Chondrocyte (in vitro differentiated cells): ENCODE measurements around the gene TRIM54. TPM values are rescaled to one million over a fixed set of nuclear protein-coding genes. Genes with fewer than 3 reads are reported as not detected.

Source experiments
- DNase-seq: peaks from one replicate; pipeline ENCODE4 v3.0.0; 2021; ENCODE audit warnings: mixed read lengths, low spot score
- H3K27ac Mint-ChIP-seq: one replicate; pipeline ENCODE4 v1.8.0; 2021; ENCODE audit warnings: mild to moderate bottlenecking, moderate library complexity, mixed read lengths; ENCODE audit not compliant: unreplicated experiment
- H3K27me3 Mint-ChIP-seq: 2 replicates; pipeline ENCODE4 v1.8.0; 2021; ENCODE audit warnings: low read depth, mixed read lengths
- H3K36me3 Mint-ChIP-seq: 2 replicates; pipeline ENCODE4 v1.8.0; 2021; ENCODE audit warnings: low read depth, mixed read lengths
- H3K4me1 Mint-ChIP-seq: 2 replicates; pipeline ENCODE4 v1.8.0; 2021; ENCODE audit warnings: low read depth, mild to moderate bottlenecking, mixed read lengths
- H3K4me3 Mint-ChIP-seq: one replicate; pipeline ENCODE4 v1.8.0; 2021; ENCODE audit warnings: mild to moderate bottlenecking, moderate library complexity, mixed read lengths; ENCODE audit not compliant: unreplicated experiment
- H3K9me3 Mint-ChIP-seq: 2 replicates; pipeline ENCODE4 v1.8.0; 2021; ENCODE audit warnings: low read depth, mixed read lengths
- CTCF ChIP-seq: fragments of 200-600 bp; sonication (generic); IDR thresholded peaks from 2 replicates; pipeline ENCODE4 v1.5.0; 2021; ENCODE audit warnings: antibody characterized with exemption, mild to moderate bottlenecking, moderate library complexity
- long read RNA-seq: library from polyadenylated mRNA; stranded (forward); transcript quantifications from one replicate; pipeline ENCODE4 v2.0.0, GENCODE V29; 2021
- total RNA-seq: library from RNA; stranded (reverse); gene quantifications from 3 replicates; pipeline ENCODE4 v1.2.1, GENCODE V29; 2021

Gene TRIM54
- not detected in 3 replicates for total RNA-seq
- long read RNA-seq = 0 reads

DNA sequence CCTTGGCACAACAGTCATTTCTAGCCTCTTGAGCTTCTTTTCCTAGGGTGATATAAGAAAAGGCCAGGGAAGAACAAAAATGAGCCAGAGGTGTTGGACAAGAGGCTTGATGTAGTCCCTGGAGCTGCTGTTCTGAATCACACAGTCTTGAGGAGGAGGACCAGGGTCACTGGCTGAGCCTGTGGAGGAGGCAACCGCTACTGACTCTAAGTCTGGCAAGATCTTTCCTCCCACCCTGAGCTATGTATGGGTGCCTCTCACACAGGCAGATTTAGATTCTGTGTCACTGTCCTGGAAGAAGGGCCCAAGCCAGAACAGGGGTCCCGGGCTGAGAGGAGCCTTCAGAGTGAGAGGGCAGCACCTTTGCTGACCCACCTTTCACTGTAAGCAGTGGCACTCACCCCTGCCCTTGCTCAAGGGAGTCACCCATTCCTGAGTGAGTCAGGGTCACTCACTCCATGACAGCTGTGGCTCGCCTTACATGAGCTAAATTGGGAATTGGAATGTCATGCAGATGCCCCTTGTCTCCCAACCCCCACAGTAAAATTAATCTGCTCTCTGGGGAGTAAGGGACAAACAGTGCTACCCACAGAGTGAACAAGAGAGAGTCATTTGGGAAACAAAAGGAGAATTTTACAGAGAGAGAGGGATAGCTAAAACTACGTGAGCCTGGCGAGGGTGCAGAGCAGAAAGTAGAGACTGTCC lies at the start of gene TRIM54:
Gene TRIM54, plus strand, starts transcription at position 575 of the 705 bp plus-strand sequence. CDS start 303 bp downstream, outside the sequence.
- no peak for TF ChIP-seq CTCF
- Mint-ChIP-seq H3K27ac (no peak within 1 kb of the TSS), H3K27me3 (peaks cover 32% of the 10 kb centered on the region), H3K4me1 (peaks cover 28% of the 10 kb centered on the region), H3K9me3 (no peaks in the 10 kb centered on the region), H3K36me3 (no peaks in the 10 kb centered on the region), H3K4me3 (no peak within 1 kb of the TSS)
- no peak for DNase-seq

DNA sequence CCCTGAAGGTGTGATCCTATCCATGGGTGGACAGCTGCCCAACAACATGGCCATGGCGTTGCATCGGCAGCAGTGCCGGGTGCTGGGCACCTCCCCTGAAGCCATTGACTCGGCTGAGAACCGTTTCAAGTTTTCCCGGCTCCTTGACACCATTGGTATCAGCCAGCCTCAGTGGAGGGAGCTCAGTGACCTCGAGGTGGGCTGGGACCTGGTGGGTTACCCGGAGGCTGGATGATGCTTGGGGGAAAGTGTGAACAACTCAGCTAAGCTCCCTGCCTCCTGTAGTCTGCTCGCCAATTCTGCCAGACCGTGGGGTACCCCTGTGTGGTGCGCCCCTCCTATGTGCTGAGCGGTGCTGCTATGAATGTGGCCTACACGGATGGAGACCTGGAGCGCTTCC lies 48.9 kb upstream of the TRIM54 start:
- Mint-ChIP-seq H3K36me3 (peaks cover 56% of the 10 kb centered on the region), H3K9me3 (no peaks in the 10 kb centered on the region), H3K4me3 (no peak overlapping the region), H3K27ac (no peak overlapping the region), H3K27me3 (no peaks in the 10 kb centered on the region), H3K4me1 (no peaks in the 10 kb centered on the region)
- DNase-seq = no peak
- no peak for TF ChIP-seq CTCF

DNA sequence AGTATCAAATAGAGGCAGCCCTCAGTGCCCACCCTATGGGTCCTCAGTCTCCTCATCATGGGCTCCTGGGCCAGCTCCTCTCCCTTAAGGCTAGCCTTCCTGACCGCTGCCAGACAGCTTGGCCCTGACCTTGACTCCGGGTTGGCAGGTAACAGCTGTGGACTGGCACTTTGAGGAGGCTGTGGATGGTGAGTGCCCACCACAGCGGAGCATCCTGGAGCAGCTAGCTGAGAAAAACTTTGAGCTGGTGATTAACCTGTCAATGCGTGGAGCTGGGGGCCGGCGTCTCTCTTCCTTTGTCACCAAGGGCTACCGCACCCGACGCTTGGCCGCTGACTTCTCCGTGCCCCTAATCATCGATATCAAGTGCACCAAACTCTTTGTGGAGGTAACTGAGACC lies 46.1 kb upstream of the TRIM54 start:
- no peaks in the 10 kb centered on the region for H3K9me3 Mint-ChIP-seq
- peaks cover 73% of the 10 kb centered on the region for H3K36me3 Mint-ChIP-seq
- TF ChIP-seq CTCF = no peak
- no peak overlapping the region for H3K4me3 Mint-ChIP-seq
- DNase-seq = peak; percentile 49
- no peaks in the 10 kb centered on the region for H3K4me1 Mint-ChIP-seq
- no peak overlapping the region for H3K27ac Mint-ChIP-seq
- no peaks in the 10 kb centered on the region for H3K27me3 Mint-ChIP-seq

- no peaks in the 10 kb centered on the region for H3K9me3 Mint-ChIP-seq
- peaks cover 73% of the 10 kb centered on the region for H3K36me3 Mint-ChIP-seq
- peak; percentile 57 for DNase-seq
- no peaks in the 10 kb centered on the region for H3K4me1 Mint-ChIP-seq
- no peak overlapping the region for H3K4me3 Mint-ChIP-seq
- H3K27ac Mint-ChIP-seq = no peak overlapping the region
- H3K27me3 Mint-ChIP-seq = no peaks in the 10 kb centered on the region
- no peak for TF ChIP-seq CTCF
These were observed 45.6 kb upstream of the TRIM54 start for GRCh38 chr2:27236626-27237025.

DNA sequence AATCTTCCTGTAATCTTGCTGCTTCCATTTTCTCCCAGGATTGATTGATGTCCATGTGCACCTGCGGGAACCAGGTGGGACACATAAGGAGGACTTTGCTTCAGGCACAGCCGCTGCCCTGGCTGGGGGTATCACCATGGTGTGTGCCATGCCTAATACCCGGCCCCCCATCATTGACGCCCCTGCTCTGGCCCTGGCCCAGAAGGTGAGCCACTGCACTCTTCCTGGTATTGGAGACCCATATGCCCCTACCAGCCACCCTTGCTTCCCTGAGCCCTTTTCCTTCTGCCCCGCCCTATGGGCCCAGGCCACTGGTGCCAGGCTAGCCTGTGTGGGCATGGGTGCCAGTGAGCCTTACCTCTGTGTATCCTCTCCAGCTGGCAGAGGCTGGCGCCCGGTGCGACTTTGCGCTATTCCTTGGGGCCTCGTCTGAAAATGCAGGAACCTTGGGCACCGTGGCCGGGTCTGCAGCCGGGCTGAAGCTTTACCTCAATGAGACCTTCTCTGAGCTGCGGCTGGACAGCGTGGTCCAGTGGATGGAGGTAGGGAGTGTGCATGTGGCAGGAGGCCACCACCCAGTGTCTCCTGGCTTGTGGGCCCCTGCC lies 44.8 kb upstream of the TRIM54 start:
- no peak overlapping the region for H3K4me3 Mint-ChIP-seq

More for the DNA sequence above, 44.8 kb upstream of the TRIM54 start:
- DNase-seq = peak; percentile 72
- Mint-ChIP-seq H3K4me1 (no peaks in the 10 kb centered on the region), H3K27me3 (no peaks in the 10 kb centered on the region), H3K36me3 (peaks cover 76% of the 10 kb centered on the region), H3K9me3 (no peaks in the 10 kb centered on the region), H3K27ac (no peak overlapping the region)
- no peak for TF ChIP-seq CTCF
